Stomach smooth muscle (tissue), 2 donors: Measurements from ENCODE around the gene RPL12.
"Not testable (repeated sequence)": the region's sequence is repeated elsewhere in the genome, so short reads cannot be mapped to it uniquely, and the experiment has no call there.

Experiments
- H3K27ac ChIP-seq: one replicate; pipeline ENCODE4 v1.7.0; 2013; ENCODE audit warnings: mild to moderate bottlenecking, low read length, inconsistent platforms
- H3K27me3 ChIP-seq, 2 donors: one replicate each; pipeline ENCODE4 v1.7.0; 2013; ENCODE audit warnings: low read length in 2 of 2; ENCODE audit not compliant: insufficient read depth in 2 of 2, control insufficient read depth in 1 of 2
- H3K36me3 ChIP-seq, 2 donors: one replicate each; pipeline ENCODE4 v1.7.0; 2013; ENCODE audit warnings: low read length in 2 of 2; ENCODE audit not compliant: control insufficient read depth in 2 of 2, insufficient read depth in 2 of 2
- H3K4me1 ChIP-seq: one replicate; pipeline ENCODE4 v1.7.0; 2013; ENCODE audit warnings: low read length; ENCODE audit not compliant: control insufficient read depth, insufficient read depth
- H3K4me3 ChIP-seq, 2 donors: one replicate each; pipeline ENCODE4 v1.7.0; 2013; ENCODE audit warnings: low read length in 2 of 2
- H3K9ac ChIP-seq, 2 donors: one replicate each; pipeline ENCODE4 v1.7.0; 2013; ENCODE audit warnings: low read length in 2 of 2, mild to moderate bottlenecking in 1 of 2
- H3K9me3 ChIP-seq, 2 donors: one replicate each; pipeline ENCODE4 v1.7.0; 2013; ENCODE audit warnings: low read length in 2 of 2; ENCODE audit not compliant: control insufficient read depth in 2 of 2
- donor health status: healthy.
- donor health status: Pancreatic carcinoma.

The RPL12 gene

GRCh38 chr9:127467621-127468020, 16.4 kb upstream of the RPL12 start:
- H3K9ac ChIP-seq = no peak overlapping the region
- no peak overlapping the region for H3K27ac ChIP-seq
- no peaks in the 10 kb centered on the region for H3K4me1 ChIP-seq
- no peak overlapping the region for H3K4me3 ChIP-seq
- no peaks in the 10 kb centered on the region for H3K9me3 ChIP-seq
- no peaks in the 10 kb centered on the region for H3K27me3 ChIP-seq
- H3K36me3 ChIP-seq = peaks cover 33 to 41% of the 10 kb centered on the region in 2 donors

GRCh38 chr9:127466407-127466917, 15.3 kb upstream of the RPL12 start:
- not testable (repeated sequence) for H3K27me3 ChIP-seq
- H3K36me3 ChIP-seq = peaks cover 44 to 53% of the 10 kb centered on the region in 2 donors

GRCh38 chr9:127463911-127464310, 12.7 kb upstream of the RPL12 start:
- H3K9me3 ChIP-seq = no peaks in the 10 kb centered on the region
- no peaks in the 10 kb centered on the region for H3K27me3 ChIP-seq
- peaks cover 2% of the 10 kb centered on the region for H3K4me1 ChIP-seq
- H3K27ac ChIP-seq = no peak overlapping the region
- no peak overlapping the region for H3K9ac ChIP-seq
- peaks cover 46 to 64% of the 10 kb centered on the region in 2 donors for H3K36me3 ChIP-seq
- no peak overlapping the region for H3K4me3 ChIP-seq

More at GRCh38 chr9:127466407-127466917, 15.3 kb upstream of the RPL12 start:
- H3K9ac ChIP-seq, H3K4me1 ChIP-seq, H3K4me3 ChIP-seq, H3K9me3 ChIP-seq, H3K27ac ChIP-seq: not testable (repeated sequence)

- no peak overlapping the region for H3K9ac ChIP-seq
- H3K4me3 ChIP-seq = no peak overlapping the region
- peaks cover 44 to 64% of the 10 kb centered on the region in 2 donors for H3K36me3 ChIP-seq
- no peaks in the 10 kb centered on the region for H3K9me3 ChIP-seq
- H3K27ac ChIP-seq = no peak overlapping the region
- peaks cover 4% of the 10 kb centered on the region for H3K4me1 ChIP-seq
- H3K27me3 ChIP-seq = no peaks in the 10 kb centered on the region
Measured at GRCh38 chr9:127463382-127463781, 12.2 kb upstream of the RPL12 start.

- Histone ChIP-seq H3K27ac (no peak overlapping the region), H3K27me3 (no peaks in the 10 kb centered on the region), H3K36me3 (peaks cover 52 to 59% of the 10 kb centered on the region in 2 donors), H3K4me3 (no peak overlapping the region), H3K4me1 (peaks cover 4% of the 10 kb centered on the region), H3K9ac (no peak overlapping the region), H3K9me3 (no peaks in the 10 kb centered on the region)
Measured at GRCh38 chr9:127458921-127459320, 7.7 kb upstream of the RPL12 start.

GRCh38 chr9:127457191-127457878, 6.1 kb upstream of the RPL12 start:
- peaks cover 14% of the 10 kb centered on the region for H3K4me1 ChIP-seq
- H3K27me3 ChIP-seq = no peaks in the 10 kb centered on the region
- H3K9me3 ChIP-seq = no peaks in the 10 kb centered on the region
- no peak overlapping the region for H3K9ac ChIP-seq
- H3K27ac ChIP-seq = no peak overlapping the region
- H3K4me3 ChIP-seq = no peak overlapping the region
- H3K36me3 ChIP-seq = peaks cover 41 to 48% of the 10 kb centered on the region in 2 donors

GRCh38 chr9:127455324-127455992, 4.3 kb upstream of the RPL12 start:
- Histone ChIP-seq H3K36me3 (peaks cover 27 to 34% of the 10 kb centered on the region in 2 donors), H3K9ac (no peak overlapping the region), H3K4me3 (no peak overlapping the region)

GRCh38 chr9:127452691-127453090, 1.5 kb upstream of the RPL12 start:
- H3K27ac ChIP-seq = peak overlapping the region; percentile 89
- peaks cover 33 to 39% of the 10 kb centered on the region in 2 donors for H3K36me3 ChIP-seq
- H3K4me3 ChIP-seq = peak overlapping the region; percentile 92 to 93
- H3K9me3 ChIP-seq = no peaks in the 10 kb centered on the region
- no peaks in the 10 kb centered on the region for H3K27me3 ChIP-seq
- peak overlapping the region in 1 of 2 donors; percentile 29 for H3K9ac ChIP-seq
- peaks cover 35% of the 10 kb centered on the region for H3K4me1 ChIP-seq

More at GRCh38 chr9:127455324-127455992, 4.3 kb upstream of the RPL12 start:
- H3K27me3 ChIP-seq = no peaks in the 10 kb centered on the region
- H3K9me3 ChIP-seq = no peaks in the 10 kb centered on the region
- no peak overlapping the region for H3K27ac ChIP-seq
- peaks cover 23% of the 10 kb centered on the region for H3K4me1 ChIP-seq

- peak overlapping the region; percentile 92 to 93 for H3K4me3 ChIP-seq
- no peaks in the 10 kb centered on the region for H3K27me3 ChIP-seq
- H3K9me3 ChIP-seq = no peaks in the 10 kb centered on the region
- H3K9ac ChIP-seq = peak overlapping the region; percentile 91 to 93
- peak overlapping the region; percentile 89 for H3K27ac ChIP-seq
- H3K36me3 ChIP-seq = peaks cover 33 to 38% of the 10 kb centered on the region in 2 donors
- peaks cover 35% of the 10 kb centered on the region for H3K4me1 ChIP-seq
Measured at GRCh38 chr9:127451858-127452656, 851 bp upstream of the RPL12 start.

GRCh38 chr9:127451608-127451857, 327 bp upstream of the RPL12 start:
- no peaks in the 10 kb centered on the region for H3K27me3 ChIP-seq
- H3K4me3 ChIP-seq = peak overlapping the region; percentile 92 to 93
- H3K36me3 ChIP-seq = peaks cover 36 to 42% of the 10 kb centered on the region in 2 donors
- peaks cover 35% of the 10 kb centered on the region for H3K4me1 ChIP-seq
- H3K27ac ChIP-seq = peak overlapping the region; percentile 89
- no peaks in the 10 kb centered on the region for H3K9me3 ChIP-seq
- peak overlapping the region; percentile 91 to 93 for H3K9ac ChIP-seq
